Measurements from ENCODE around the gene SPRR5.

DNA sequence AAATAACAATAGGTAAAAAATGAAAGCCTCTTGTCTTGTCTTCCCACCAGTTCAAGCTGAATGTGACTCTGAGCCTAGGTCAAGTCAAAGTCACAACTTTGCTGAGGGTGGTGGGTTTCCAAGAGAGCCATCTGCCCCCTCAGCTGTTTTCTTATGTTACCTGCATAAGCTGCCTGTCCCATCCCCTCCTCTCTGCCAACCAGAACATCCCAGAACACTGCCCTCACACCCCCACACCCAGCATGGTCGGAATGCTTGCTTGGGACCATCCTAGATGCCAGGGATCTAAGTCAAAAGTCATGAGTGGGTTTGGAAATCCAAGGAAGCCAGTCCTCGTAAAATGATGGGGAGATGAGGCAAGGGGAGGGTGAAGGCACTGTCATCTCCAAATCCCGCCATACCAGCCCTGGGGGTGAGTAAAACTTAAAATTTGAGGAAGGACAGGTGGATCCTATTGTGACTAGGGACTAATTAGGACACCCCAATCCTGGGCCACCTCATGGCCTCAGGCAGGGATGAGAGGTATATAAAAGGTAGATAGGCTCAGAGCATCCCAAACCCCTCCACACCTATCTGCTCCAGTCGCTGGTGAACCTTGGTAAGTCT lies at the start of gene SPRR5:
- TF ChIP-seq, protein P1, sequence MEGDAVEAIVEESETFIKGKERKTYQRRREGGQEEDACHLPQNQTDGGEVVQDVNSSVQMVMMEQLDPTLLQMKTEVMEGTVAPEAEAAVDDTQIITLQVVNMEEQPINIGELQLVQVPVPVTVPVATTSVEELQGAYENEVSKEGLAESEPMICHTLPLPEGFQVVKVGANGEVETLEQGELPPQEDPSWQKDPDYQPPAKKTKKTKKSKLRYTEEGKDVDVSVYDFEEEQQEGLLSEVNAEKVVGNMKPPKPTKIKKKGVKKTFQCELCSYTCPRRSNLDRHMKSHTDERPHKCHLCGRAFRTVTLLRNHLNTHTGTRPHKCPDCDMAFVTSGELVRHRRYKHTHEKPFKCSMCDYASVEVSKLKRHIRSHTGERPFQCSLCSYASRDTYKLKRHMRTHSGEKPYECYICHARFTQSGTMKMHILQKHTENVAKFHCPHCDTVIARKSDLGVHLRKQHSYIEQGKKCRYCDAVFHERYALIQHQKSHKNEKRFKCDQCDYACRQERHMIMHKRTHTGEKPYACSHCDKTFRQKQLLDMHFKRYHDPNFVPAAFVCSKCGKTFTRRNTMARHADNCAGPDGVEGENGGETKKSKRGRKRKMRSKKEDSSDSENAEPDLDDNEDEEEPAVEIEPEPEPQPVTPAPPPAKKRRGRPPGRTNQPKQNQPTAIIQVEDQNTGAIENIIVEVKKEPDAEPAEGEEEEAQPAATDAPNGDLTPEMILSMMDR (IDR thresholded peaks at IDR 0.05) = no peak
- TF ChIP-seq POLR2A (IDR thresholded peaks at IDR 0.05) = no peak
